Hepatocyte (in vitro differentiated cells): ENCODE data around the gene TMC8.

Source experiments
- CTCF ChIP-seq: fragments of 200-600 bp; sonication (generic); IDR thresholded peaks from 2 replicates; pipeline ENCODE4 v1.5.1; 2016; ENCODE audit warnings: antibody characterized with exemption, mild to moderate bottlenecking; ENCODE audit not compliant: poor library complexity
- EZH2phosphoT487 ChIP-seq: fragments of 200-600 bp; sonication (generic); IDR thresholded peaks from one replicate; pipeline ENCODE4 v1.6.1; 2018; ENCODE audit warnings: antibody characterized with exemption, mild to moderate bottlenecking, low read depth, moderate library complexity; ENCODE audit not compliant: unreplicated experiment, severe bottlenecking

GRCh38 chr17:78144147-78144719 is 13.7 kb downstream of the TMC8 start:
- TF ChIP-seq EZH2phosphoT487 = no peak
- TF ChIP-seq CTCF = no peak
